GM12878 (cell line): ENCODE measurements around the gene PLXDC1. TPM values are rescaled to one million over a fixed set of nuclear protein-coding genes. Genes with fewer than 3 reads are reported as not detected.

ENCODE experiments used
- ATAC-seq: fragments of 200-7000 bp; cut with Tn5 transposase; 3 replicates; pipeline ENCODE4 v1.9.1; 2020; ENCODE audit warnings: mild to moderate bottlenecking, moderate library complexity
- BruUV-seq: library from RNA; stranded (reverse); fragments of 400-500 nt; replicated peaks from 2 replicates; lab custom pipeline; 2021; lab: Mats Ljungman, UMichigan
- CTCF ChIA-PET: fragments of 300-600 bp; sonication (Branson Sonifier 250); formaldehyde crosslinking; extraction: SDS; loops from one replicate; lab custom pipeline; 2021; ENCODE audit warnings: inconsistent platforms; lab: Yijun Ruan, JAX
- POLR2A ChIA-PET: fragments of 350-600 bp; formaldehyde crosslinking; extraction: SDS; loops from one replicate; lab custom pipeline; 2021; ENCODE audit warnings: inconsistent platforms; lab: Charles Lee
- RAD21 ChIA-PET: fragments of 300-600 bp; sonication (Branson Sonifier 250); formaldehyde crosslinking; loops from one replicate; lab custom pipeline; 2023; ENCODE audit warnings: antibody characterized with exemption; ENCODE audit not compliant: unreplicated experiment; lab: Charles Lee
- SMC1A ChIA-PET: fragments of 300-600 bp; sonication (Branson Sonifier 250); formaldehyde crosslinking; loops from one replicate; lab custom pipeline; 2023; ENCODE audit not compliant: unreplicated experiment, uncharacterized antibody; lab: Charles Lee
- DNase-seq: peaks from one replicate; pipeline ENCODE4 v3.0.0-alpha.2; 2011; ENCODE audit warnings: low read depth, low spot score
- FAIRE-seq: peaks from 3 replicates; lab custom pipeline; 2011; peaks lifted over from hg19 to GRCh38; lab: Jason Lieb, UNC
- H2AFZ ChIP-seq: 2 replicates; pipeline ENCODE4 v1.6.0; 2011; ENCODE audit warnings: low read depth, low read length, control low read depth; ENCODE audit not compliant: control insufficient read depth
- H3K27ac ChIP-seq: 2 replicates; pipeline ENCODE4 v1.5.1; 2011; ENCODE audit warnings: control low read depth; ENCODE audit not compliant: control insufficient read depth, insufficient read depth
- H3K27me3 ChIP-seq, 2 experiments: replicated peaks in 1 of 2; 2 replicates each; pipeline versions ENCODE4 v1.6.0 to v1.6.1; 2011; ENCODE audit warnings: low read length in 1 of 2; ENCODE audit not compliant: control insufficient read depth in 2 of 2, insufficient read depth in 2 of 2
- H3K36me3 ChIP-seq, 2 experiments: 2 replicates each; pipeline ENCODE4 v1.5.1; 2011; ENCODE audit warnings: low read length in 1 of 2; ENCODE audit not compliant: control insufficient read depth in 2 of 2, insufficient read depth in 2 of 2
- H3K4me1 ChIP-seq: 2 replicates; pipeline ENCODE4 v1.6.1; 2011; ENCODE audit warnings: mild to moderate bottlenecking, low read length, moderate library complexity, mixed read lengths; ENCODE audit not compliant: control insufficient read depth, insufficient read depth
- H3K4me2 ChIP-seq: 2 replicates; pipeline ENCODE4 v1.6.0; 2011; ENCODE audit warnings: control low read depth; ENCODE audit not compliant: control insufficient read depth, insufficient read depth
- H3K4me3 ChIP-seq: fragments of 200-600 bp; sonication (generic); 2 replicates; pipeline ENCODE4 v1.5.1; 2016
- H3K79me2 ChIP-seq: 2 replicates; pipeline ENCODE4 v1.6.0; 2011; ENCODE audit warnings: low read length; ENCODE audit not compliant: control insufficient read depth, insufficient read depth
- H3K9ac ChIP-seq: 2 replicates; pipeline ENCODE4 v1.8.0; 2011; ENCODE audit warnings: low read length, control low read depth, mixed read lengths; ENCODE audit not compliant: control insufficient read depth, insufficient read depth
- H3K9me3 ChIP-seq: replicated peaks from 3 replicates; pipeline ENCODE4 v1.5.1; 2011; ENCODE audit warnings: mild to moderate bottlenecking, low read length; ENCODE audit not compliant: control insufficient read depth, insufficient read depth
- H4K20me1 ChIP-seq: 2 replicates; pipeline ENCODE4 v1.6.0; 2011; ENCODE audit not compliant: control insufficient read depth, insufficient read depth
- EGR1 ChIP-seq, 2 experiments: IDR thresholded peaks; 1 replicate in 1 of 2; 2 replicates in 1 of 2; pipeline ENCODE4 v1.6.1; 2011 to 2012; ENCODE audit warnings: low read depth in 2 of 2, low read length in 2 of 2, borderline replicate concordance in 1 of 2, mild to moderate bottlenecking in 1 of 2, moderate library complexity in 1 of 2
- STAT3 ChIP-seq: IDR thresholded peaks from 2 replicates; pipeline ENCODE4 v1.6.1; 2011; ENCODE audit warnings: low read depth, low read length, improper control_type of control experiment
- SUPT20H ChIP-seq: IDR thresholded peaks from 2 replicates; pipeline ENCODE4 v1.6.1; 2011; ENCODE audit warnings: low read depth, mild to moderate bottlenecking, low read length, moderate library complexity, borderline replicate concordance; ENCODE audit not compliant: control insufficient read depth
- TCF3 ChIP-seq: IDR thresholded peaks from 2 replicates; pipeline ENCODE4 v1.6.1; 2012; ENCODE audit warnings: low read depth, mild to moderate bottlenecking, low read length, borderline replicate concordance; ENCODE audit not compliant: insufficient read depth
- WGBS: methylation state at CpG from one replicate; pipeline ENCODE4 v1.1.6; 2016; ENCODE audit warnings: low lambda C conversion rate; ENCODE audit not compliant: insufficient replicate concordance, insufficient coverage; ENCODE audit errors: missing lambda C conversion rate; 5-methylcytosine and 5-hydroxymethylcytosine counted together
- in situ Hi-C: fragments of 300-500 bp; cut with MboI; formaldehyde crosslinking; loops from 9 replicates; pipeline ENCODE4 v1.14.3; 2018; ENCODE audit warnings: mixed read lengths
- intact Hi-C: fragments of 100-400 bp; cut with micrococcal nuclease; formaldehyde crosslinking; loops from one replicate; pipeline ENCODE4 v1.14.2; 2022; ENCODE audit not compliant: unreplicated experiment
- polyA plus RNA-seq, 11 experiments: library from polyadenylated mRNA; depleted of rRNA in 4 of 11; unstranded in 6 of 11; stranded (reverse) in 5 of 11; fragments of >200 nt; fragmentation: Nextera tagmentation in 4 of 11; fragmentation: Illumina TruSeq in 1 of 11; extraction: Ambion mirVana in 4 of 11; extraction: Trizol in 1 of 11; gene quantifications; 1 replicate in 1 of 11; 2 replicates in 10 of 11; pipeline versions ENCODE4 v1.2.1 to v1.2.3, GENCODE V29; 2011 to 2016; ENCODE audit warnings: inconsistent platforms in 2 of 11, missing spikeins in 2 of 11, low read depth in 1 of 11
- total RNA-seq, 4 experiments: library from RNA; depleted of rRNA in 3 of 4; stranded (reverse); fragments of >200 nt in 3 of 4; fragmentation: Illumina TruSeq in 1 of 4; extraction: Trizol in 1 of 4; gene quantifications; 2 replicates each; pipeline versions ENCODE4 v1.2.1 to v1.2.3, GENCODE V29; 2013 to 2021

Gene PLXDC1
- total and polyA plus RNA-seq, 10 of the 15 experiments (the other 5 are each of a cell fraction or from before 2014, with no cell fraction given) = 0.03 to 0.30 (median 0.22) TPM; not detected in 7

- Histone ChIP-seq H3K79me2 (peaks cover 28% of the 10 kb centered on the region), H3K4me3 (peak overlapping the region; percentile 98), H3K4me2 (peak overlapping the region; percentile 83), H3K4me1 (peaks cover 19% of the 10 kb centered on the region), H3K9me3 (no peaks in the 10 kb centered on the region), H4K20me1 (peaks cover under 1% of the 10 kb centered on the region; the same call in 1 of the 2 replicates), H3K27me3 (no peaks in the 10 kb centered on the region), H3K27ac (peak overlapping the region; percentile 46), H3K9ac (peak overlapping the region; percentile 69), H3K36me3 (peaks cover 1 to 7% of the 10 kb centered on the region in 2 experiments; a peak in 2 of 4 replicates), H2AFZ (peak overlapping the region; percentile 66)
- no TSS peak for BruUV-seq
- 0% methylated on average over 13 of the region's 30 CpGs for WGBS
- ChIA-PET RAD21 (no interaction called here), CTCF (interaction anchor here (1.0 to 2.1 kb wide), 3 partner anchors 32 to 43 kb away, joined by 3 to 7 read pairs (median 5); no protein-coding TSS in a partner anchor), SMC1A (interaction anchor here (0.8 to 1.3 kb wide), 2 partner anchors 44 to 47 kb away, joined by 3 to 6 read pairs; no protein-coding TSS in a partner anchor), POLR2A (interaction anchor here (0.5 to 1.5 kb wide), 3 partner anchors 13 to 447 kb away, joined by 3 to 4 read pairs (median 3); no protein-coding TSS in a partner anchor)
- peak; percentile 41 for ATAC-seq
- no peak for DNase-seq
- no peak for FAIRE-seq
- intact Hi-C loops (no loop called here), in situ Hi-C loops (no loop called here)
- TF ChIP-seq TCF3 (no peak), EGR1 (IDR thresholded peaks at IDR 0.05; ENCODE audit: borderline replicate concordance in 1 of 2, low read depth in 2 of 2, low read length in 2 of 2) (peak in 1 of 2 experiments; percentile 37; a peak in 1 of 3 replicates)
These were observed 45.4 kb upstream of the PLXDC1 start for GRCh38 chr17:39196808-39197291.

GRCh38 chr17:39196241-39196807 is 44.9 kb upstream of the PLXDC1 start:
- H3K27me3 ChIP-seq = no peaks in the 10 kb centered on the region
- peak overlapping the region; percentile 97 for H3K4me2 ChIP-seq
- DNase-seq = no peak
- peaks cover 14% of the 10 kb centered on the region for H3K4me1 ChIP-seq
- FAIRE-seq = no peak
- SMC1A ChIA-PET = interaction anchor here (0.7 to 1.3 kb wide), 6 partner anchors 10 to 213 kb away, joined by 3 to 6 read pairs (median 3); no protein-coding TSS in a partner anchor
- no peak for ATAC-seq
- H3K4me3 ChIP-seq = peak overlapping the region; percentile 98
- BruUV-seq = no TSS peak
- H3K9ac ChIP-seq = peak overlapping the region; percentile 25; the same call in 1 of the 2 replicates
- RAD21 ChIA-PET = interaction anchor here (1.1 to 1.4 kb wide), 4 partner anchors 10 to 48 kb away, joined by 3 to 6 read pairs (median 5); no protein-coding TSS in a partner anchor
- H3K27ac ChIP-seq = peak overlapping the region; percentile 37
- POLR2A ChIA-PET = interaction anchor here (1.5 to 2.0 kb wide), 2 partner anchors 11 to 13 kb away, joined by 3 to 9 read pairs; no protein-coding TSS in a partner anchor
- TF ChIP-seq STAT3 (no peak), SUPT20H (no peak)
- CTCF ChIA-PET = interaction anchor here (1.5 to 2.5 kb wide), 7 partner anchors 10 to 48 kb away, joined by 5 to 20 read pairs (median 8); no protein-coding TSS in a partner anchor
- H3K79me2 ChIP-seq = peaks cover 22% of the 10 kb centered on the region
- H2AFZ ChIP-seq = no peak overlapping the region
- WGBS = 54% methylated on average over 7 of the region's 8 CpGs
- peaks cover 1 to 4% of the 10 kb centered on the region in 2 experiments; a peak in 2 of 4 replicates for H3K36me3 ChIP-seq
- in situ Hi-C loops = no loop called here
- H3K9me3 ChIP-seq = no peaks in the 10 kb centered on the region
- intact Hi-C loops = no loop called here
- H4K20me1 ChIP-seq = no peaks in the 10 kb centered on the region
